H1 (cell line): ENCODE results near the gene TNFSF15. TPM values are rescaled to one million over a fixed set of nuclear protein-coding genes. Genes with fewer than 3 reads are reported as not detected.

Experiments
- BACH1 ChIP-seq: IDR thresholded peaks from 2 replicates; pipeline ENCODE4 v1.6.1; 2012; ENCODE audit warnings: low read length, improper control_type of control experiment
- CHD1 ChIP-seq: IDR thresholded peaks from 2 replicates; pipeline ENCODE4 v1.6.1; 2012; ENCODE audit warnings: low read depth, low read length, improper control_type of control experiment
- EGR1 ChIP-seq: IDR thresholded peaks from 2 replicates; pipeline ENCODE4 v1.6.1; 2011; ENCODE audit warnings: low read depth, low read length, borderline replicate concordance
- FOSL1 ChIP-seq: IDR thresholded peaks from 2 replicates; pipeline ENCODE4 v1.6.1; 2011; ENCODE audit warnings: mild to moderate bottlenecking, low read depth, low read length, moderate library complexity; ENCODE audit not compliant: insufficient read depth
- GTF2F1 ChIP-seq: IDR thresholded peaks from 2 replicates; pipeline ENCODE4 v1.6.1; 2012; ENCODE audit warnings: low read depth, low read length, improper control_type of control experiment, borderline replicate concordance
- MAFK ChIP-seq: IDR thresholded peaks from 2 replicates; pipeline ENCODE4 v1.6.1; 2012; ENCODE audit warnings: low read depth, mild to moderate bottlenecking, improper control_type of control experiment, low read length
- polyA plus RNA-seq, 7 experiments: library from polyadenylated mRNA; depleted of rRNA in 3 of 7; stranded (reverse) in 5 of 7; unstranded in 2 of 7; fragments of >200 nt in 5 of 7; fragments of 200-250 nt in 2 of 7; gene quantifications; 1 replicate in 5 of 7; 2 replicates in 1 of 7; 4 replicates in 1 of 7; pipeline versions ENCODE4 v1.2.1 to v1.2.3, GENCODE V29; 2011 to 2013; ENCODE audit warnings: missing spikeins in 2 of 7, mixed read lengths in 2 of 7
- total RNA-seq: library from RNA; stranded (reverse); fragmentation: NEBNext Ultra II Directional; extraction: Animal tissue kit (Norgen Biotek cat#: 25700); gene quantifications from 2 replicates; pipeline ENCODE4 v1.2.1, GENCODE V29; 2021
- TF ChIP-seq, protein P1 (sequence below): fragments of 300-600 bp; sonication (generic); IDR thresholded peaks from 2 replicates; pipeline ENCODE4 v1.7.1; 2012; ENCODE audit warnings: low read length, moderate library complexity, mild to moderate bottlenecking, inconsistent platforms; ENCODE audit not compliant: insufficient replicate concordance

The TNFSF15 gene
- total and polyA plus RNA-seq, 2 of the 8 experiments (the other 6 are each of a cell fraction or from before 2014, with no cell fraction given): 0.09 to 0.17 TPM

DNA sequence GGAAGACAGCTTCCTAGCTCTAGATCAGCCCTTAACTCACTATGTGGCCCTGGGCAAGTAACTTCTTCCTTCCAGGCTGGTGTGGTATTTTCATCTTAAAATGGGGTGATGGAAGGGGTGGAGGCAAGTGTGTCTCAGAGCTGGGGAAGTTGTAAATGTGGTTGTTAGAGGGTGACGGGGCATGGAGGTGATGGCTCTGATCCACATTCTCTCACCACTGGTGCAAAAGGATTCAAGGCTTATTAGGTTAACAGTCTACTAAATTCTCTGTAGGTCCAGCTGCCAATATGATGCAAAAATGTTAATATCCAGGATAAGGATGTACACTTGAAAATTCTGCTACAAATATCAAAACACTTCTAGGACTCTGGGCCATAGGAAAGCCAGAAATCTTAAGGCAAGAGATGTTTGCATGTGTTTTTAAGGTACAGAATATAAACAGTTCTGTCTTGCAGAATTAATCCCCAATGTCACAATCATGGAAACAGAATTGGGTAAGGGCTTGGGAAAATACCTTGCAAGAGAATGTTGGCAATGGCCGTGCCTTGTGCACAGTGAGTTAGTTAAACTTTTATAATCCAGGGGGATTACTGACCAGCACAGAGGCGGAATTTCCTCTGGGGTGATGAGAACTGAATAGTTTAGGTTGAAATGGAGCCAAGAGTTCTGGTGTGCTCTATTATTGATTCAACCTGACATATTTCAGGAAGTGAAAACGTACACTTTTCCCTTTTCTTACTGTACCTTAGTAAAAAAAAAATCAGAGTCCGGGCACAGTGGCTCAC, 19.8 kb downstream of the TNFSF15 start (continued):
- no peak for TF ChIP-seq MAFK
- no peak for TF ChIP-seq EGR1
- TF ChIP-seq CHD1: no peak
- TF ChIP-seq, protein P1, sequence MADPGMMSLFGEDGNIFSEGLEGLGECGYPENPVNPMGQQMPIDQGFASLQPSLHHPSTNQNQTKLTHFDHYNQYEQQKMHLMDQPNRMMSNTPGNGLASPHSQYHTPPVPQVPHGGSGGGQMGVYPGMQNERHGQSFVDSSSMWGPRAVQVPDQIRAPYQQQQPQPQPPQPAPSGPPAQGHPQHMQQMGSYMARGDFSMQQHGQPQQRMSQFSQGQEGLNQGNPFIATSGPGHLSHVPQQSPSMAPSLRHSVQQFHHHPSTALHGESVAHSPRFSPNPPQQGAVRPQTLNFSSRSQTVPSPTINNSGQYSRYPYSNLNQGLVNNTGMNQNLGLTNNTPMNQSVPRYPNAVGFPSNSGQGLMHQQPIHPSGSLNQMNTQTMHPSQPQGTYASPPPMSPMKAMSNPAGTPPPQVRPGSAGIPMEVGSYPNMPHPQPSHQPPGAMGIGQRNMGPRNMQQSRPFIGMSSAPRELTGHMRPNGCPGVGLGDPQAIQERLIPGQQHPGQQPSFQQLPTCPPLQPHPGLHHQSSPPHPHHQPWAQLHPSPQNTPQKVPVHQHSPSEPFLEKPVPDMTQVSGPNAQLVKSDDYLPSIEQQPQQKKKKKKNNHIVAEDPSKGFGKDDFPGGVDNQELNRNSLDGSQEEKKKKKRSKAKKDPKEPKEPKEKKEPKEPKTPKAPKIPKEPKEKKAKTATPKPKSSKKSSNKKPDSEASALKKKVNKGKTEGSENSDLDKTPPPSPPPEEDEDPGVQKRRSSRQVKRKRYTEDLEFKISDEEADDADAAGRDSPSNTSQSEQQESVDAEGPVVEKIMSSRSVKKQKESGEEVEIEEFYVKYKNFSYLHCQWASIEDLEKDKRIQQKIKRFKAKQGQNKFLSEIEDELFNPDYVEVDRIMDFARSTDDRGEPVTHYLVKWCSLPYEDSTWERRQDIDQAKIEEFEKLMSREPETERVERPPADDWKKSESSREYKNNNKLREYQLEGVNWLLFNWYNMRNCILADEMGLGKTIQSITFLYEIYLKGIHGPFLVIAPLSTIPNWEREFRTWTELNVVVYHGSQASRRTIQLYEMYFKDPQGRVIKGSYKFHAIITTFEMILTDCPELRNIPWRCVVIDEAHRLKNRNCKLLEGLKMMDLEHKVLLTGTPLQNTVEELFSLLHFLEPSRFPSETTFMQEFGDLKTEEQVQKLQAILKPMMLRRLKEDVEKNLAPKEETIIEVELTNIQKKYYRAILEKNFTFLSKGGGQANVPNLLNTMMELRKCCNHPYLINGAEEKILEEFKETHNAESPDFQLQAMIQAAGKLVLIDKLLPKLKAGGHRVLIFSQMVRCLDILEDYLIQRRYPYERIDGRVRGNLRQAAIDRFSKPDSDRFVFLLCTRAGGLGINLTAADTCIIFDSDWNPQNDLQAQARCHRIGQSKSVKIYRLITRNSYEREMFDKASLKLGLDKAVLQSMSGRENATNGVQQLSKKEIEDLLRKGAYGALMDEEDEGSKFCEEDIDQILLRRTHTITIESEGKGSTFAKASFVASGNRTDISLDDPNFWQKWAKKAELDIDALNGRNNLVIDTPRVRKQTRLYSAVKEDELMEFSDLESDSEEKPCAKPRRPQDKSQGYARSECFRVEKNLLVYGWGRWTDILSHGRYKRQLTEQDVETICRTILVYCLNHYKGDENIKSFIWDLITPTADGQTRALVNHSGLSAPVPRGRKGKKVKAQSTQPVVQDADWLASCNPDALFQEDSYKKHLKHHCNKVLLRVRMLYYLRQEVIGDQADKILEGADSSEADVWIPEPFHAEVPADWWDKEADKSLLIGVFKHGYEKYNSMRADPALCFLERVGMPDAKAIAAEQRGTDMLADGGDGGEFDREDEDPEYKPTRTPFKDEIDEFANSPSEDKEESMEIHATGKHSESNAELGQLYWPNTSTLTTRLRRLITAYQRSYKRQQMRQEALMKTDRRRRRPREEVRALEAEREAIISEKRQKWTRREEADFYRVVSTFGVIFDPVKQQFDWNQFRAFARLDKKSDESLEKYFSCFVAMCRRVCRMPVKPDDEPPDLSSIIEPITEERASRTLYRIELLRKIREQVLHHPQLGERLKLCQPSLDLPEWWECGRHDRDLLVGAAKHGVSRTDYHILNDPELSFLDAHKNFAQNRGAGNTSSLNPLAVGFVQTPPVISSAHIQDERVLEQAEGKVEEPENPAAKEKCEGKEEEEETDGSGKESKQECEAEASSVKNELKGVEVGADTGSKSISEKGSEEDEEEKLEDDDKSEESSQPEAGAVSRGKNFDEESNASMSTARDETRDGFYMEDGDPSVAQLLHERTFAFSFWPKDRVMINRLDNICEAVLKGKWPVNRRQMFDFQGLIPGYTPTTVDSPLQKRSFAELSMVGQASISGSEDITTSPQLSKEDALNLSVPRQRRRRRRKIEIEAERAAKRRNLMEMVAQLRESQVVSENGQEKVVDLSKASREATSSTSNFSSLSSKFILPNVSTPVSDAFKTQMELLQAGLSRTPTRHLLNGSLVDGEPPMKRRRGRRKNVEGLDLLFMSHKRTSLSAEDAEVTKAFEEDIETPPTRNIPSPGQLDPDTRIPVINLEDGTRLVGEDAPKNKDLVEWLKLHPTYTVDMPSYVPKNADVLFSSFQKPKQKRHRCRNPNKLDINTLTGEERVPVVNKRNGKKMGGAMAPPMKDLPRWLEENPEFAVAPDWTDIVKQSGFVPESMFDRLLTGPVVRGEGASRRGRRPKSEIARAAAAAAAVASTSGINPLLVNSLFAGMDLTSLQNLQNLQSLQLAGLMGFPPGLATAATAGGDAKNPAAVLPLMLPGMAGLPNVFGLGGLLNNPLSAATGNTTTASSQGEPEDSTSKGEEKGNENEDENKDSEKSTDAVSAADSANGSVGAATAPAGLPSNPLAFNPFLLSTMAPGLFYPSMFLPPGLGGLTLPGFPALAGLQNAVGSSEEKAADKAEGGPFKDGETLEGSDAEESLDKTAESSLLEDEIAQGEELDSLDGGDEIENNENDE: no peak
- TF ChIP-seq FOSL1: no peak
- TF ChIP-seq BACH1: no peak
- no peak for TF ChIP-seq GTF2F1
